Measurements from ENCODE around the gene MYO7B.

GRCh38 chr2:127645395-127646291, 110.2 kb downstream of the MYO7B start, which contains the start of gene GPR17:
- TF ChIP-seq CTCF (IDR thresholded peaks at IDR 0.05; ENCODE audit: insufficient read depth, low read length) (no peak), GABPA (IDR thresholded peaks at IDR 0.05; ENCODE audit: low read depth) (no peak)
